T-helper 1 cell treated with Interleukin-12 subunit alpha and Interleukin-12 subunit beta and Interleukin-4 antibody, amounts not matched to agents 30 ng/mL and 1 ng/mL, for 36 hours (primary cell): Measurements from ENCODE around the gene ZNF410. TPM values are rescaled to one million over a fixed set of nuclear protein-coding genes. Genes with fewer than 3 reads are reported as not detected.

ENCODE experiments used
- intact Hi-C: fragments of 100-400 bp; cut with micrococcal nuclease; formaldehyde crosslinking; loops from one replicate; pipeline ENCODE4 v1.15.1; 2024
- total RNA-seq: library from RNA; stranded (reverse); gene quantifications from 2 replicates; pipeline ENCODE4 v1.2.3, GENCODE V29; 2022

ZNF410 gene
- total RNA-seq, 1 donor from 2014 or later: 58.4 TPM

DNA sequence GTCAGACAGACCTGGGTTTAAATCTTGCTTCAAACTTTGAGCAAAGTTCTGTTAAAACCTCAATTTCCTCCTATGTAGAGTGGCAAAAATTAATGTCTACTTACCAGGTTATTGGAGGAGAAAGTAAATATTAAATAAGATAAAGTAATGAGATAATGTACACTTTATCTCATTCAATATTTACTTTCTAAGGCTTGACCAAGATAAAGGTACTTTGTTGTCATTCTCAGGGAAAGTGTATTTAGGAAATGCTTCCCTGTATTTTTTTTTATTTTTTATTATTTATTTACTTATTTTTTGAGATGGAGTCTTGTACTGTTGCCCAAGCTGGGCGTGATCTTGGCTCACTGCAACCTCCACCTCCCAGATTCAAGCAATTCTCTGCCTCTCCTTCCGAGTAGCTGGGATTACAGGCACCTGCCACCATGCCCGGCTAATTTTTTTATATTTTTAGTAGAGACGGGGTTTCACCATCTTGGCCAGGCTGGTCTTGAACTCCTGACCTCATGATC, 58.6 kb downstream of the ZNF410 start:
- intact Hi-C loops: no loop called here

DNA sequence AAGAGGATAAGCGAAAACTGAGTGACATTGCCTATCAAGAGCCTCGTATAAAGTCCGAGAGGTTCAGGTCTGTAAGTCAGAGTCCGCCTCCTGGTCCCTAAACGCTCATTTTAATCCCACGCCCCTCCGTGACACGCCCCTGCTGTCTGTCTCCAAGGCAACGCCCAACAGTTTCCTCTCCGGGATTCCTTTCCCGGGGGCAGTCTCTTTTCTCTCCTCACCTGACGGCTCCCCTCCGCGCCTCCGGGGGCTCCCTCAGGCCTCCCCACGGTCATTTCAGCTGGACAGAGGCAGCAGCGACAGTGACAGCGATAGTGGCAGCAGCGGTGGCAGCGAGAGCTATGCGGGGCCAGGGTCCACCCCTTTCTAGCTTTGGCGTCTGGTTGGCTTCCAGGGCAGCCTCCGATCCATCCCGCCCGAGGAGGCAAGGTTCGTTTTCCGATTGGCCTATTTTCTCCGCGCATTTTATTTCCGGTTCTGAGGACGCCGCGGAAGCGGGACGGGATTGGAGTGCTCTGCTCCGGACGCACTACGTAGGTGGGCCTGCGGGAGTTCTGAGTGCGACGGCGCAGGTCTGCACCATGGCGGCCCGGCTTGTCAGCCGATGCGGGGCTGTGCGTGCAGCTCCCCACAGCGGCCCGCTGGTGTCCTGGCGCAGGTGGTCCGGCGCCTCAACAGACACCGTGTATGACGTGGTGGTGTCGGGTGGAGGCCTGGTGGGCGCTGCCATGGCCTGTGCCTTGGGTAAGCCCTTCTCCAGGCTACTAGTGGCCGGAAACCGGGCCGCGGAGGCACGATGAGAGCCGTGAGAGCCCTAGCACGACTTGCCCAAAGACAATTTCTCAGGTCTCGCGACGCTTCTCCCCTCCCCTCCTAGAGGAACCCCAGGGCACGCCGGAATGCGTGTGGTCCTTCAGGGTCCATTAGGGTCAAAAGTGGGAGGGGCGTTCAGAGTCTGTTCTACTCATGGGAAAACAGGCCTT, 63.4 kb downstream of the ZNF410 start, which contains the start of the genes COQ6 and FAM161B:
Gene COQ6 (plus strand): TSS at position 551 of the 983 bp plus-strand sequence. CDS start 31 bp downstream, at position 582.
Gene FAM161B (minus strand): TSS at position 343 of the 983 bp plus-strand sequence. CDS start 68 bp downstream, at position 275.
- intact Hi-C loops: loop anchor here (1.0 to 5.0 kb wide), 13 partner anchors 64 to 813 kb away; partner anchors contain the start of genes ACOT2, ALDH6A1, BBOF1 and DNAL1

DNA sequence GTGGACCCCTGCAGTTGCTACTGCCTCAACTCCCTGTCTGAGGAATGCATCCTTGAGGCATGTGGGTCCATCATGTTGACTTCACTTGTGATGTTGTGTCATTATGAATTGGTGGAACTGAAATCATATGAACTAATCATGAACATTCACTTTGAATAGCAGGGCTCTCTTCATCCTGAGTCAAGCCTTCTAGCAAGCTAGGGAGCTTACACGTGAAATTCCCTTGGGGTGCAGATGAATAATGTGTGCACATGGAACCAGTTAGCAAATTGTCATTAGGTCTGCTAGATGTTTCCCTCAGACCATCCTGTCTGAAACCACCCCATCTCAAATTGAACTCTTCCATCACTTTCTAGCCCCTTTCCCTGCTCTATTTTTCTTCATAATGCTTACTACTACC, 67.1 kb downstream of the ZNF410 start:
- intact Hi-C loops: loop anchor here (5.0 kb wide), 2 partner anchors 84 to 321 kb away; no protein-coding TSS in a partner anchor

- intact Hi-C loops: no loop called here
These were observed 69.0 kb downstream of the ZNF410 start for GRCh38 chr14:73955674-73956073.

- intact Hi-C loops: no loop called here
These were observed 71.9 kb downstream of the ZNF410 start for GRCh38 chr14:73958591-73958990.

DNA sequence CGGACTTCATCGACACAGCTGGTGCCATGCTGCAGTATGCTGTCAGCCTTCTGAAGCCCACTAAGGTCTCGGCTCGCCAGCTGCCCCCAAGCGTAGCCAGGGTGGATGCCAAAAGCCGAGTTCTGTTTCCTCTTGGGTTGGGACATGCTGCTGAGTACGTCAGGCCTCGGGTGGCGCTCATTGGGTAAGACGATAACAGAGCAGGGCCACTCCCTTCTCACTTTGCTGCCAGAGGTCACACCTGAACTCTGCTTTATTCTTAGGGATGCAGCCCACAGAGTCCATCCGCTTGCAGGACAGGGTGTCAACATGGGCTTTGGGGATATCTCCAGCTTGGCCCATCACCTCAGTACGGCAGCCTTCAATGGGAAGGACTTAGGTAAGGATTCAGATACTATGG, 74.5 kb downstream of the ZNF410 start:
- intact Hi-C loops: no loop called here

GRCh38 chr14:73965216-73965615, 78.6 kb downstream of the ZNF410 start:
- intact Hi-C loops: no loop called here

DNA sequence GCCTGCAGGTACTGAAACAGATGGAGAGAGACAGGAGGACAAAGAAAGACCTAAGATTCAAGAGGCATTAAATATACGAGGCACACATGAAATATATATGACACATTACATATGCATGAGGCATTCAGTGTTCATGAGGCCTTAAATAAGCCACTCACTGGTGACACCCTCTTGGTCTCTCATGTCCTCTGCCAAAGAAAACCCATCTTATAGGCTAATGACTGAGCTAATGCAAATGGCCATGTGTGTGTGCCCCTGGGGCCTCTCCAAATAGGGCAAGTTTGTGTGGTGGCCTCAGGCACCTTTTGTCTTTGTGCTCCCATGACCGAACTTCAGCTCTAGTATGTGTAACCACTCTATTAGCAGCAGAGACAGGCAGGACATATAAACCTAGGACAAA, 82.2 kb downstream of the ZNF410 start:
- intact Hi-C loops: no loop called here

GRCh38 chr14:73973497-73973896, 86.8 kb downstream of the ZNF410 start:
- intact Hi-C loops: no loop called here

DNA sequence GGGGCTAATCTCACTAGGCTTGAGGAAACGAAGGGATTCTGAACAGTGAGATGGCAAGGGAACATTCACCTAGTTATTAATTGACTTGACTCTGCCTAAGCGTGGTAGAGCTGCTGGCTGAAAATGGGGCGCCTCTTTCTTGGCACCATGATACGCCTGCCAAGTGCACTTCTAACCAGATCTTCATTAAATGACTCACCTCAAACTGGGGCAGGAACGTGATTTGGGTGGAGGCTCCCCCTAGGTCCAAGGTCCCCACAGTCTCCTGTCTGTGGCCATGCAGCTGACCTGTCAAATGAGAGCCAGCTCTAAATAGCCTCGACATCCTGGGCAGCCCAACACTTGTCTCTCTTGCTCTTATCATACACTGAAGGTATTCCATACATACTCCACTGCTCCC, 89.5 kb downstream of the ZNF410 start:
- intact Hi-C loops: no loop called here

DNA sequence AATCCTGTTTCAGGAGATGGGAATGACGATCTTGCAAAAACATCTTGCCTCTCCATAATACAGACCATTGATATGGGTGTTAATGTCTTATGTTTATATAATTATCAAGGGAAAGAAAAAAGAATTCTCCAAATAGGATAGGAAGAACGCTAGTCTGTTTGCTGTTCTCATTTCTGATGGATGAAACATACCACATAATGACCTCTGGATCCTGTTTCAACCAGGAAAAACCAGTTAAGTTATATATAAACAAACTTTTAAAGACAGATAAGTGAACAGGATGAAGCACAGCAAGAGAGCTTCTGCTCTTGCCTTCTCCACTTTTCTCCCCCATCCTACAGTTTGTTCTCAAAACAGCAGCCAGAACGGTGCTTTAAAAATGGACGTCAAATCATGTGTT, 91.2 kb downstream of the ZNF410 start:
- intact Hi-C loops: no loop called here

Other genes with a start within 250 kb of the ZNF410 start
- gene DNAL1, start 241.9 kb upstream of the ZNF410 start, total RNA-seq: 6.6 and 7.2 TPM in 2 replicates
- 18.1 and 20.3 TPM in 2 replicates for gene PNMA1, start 172.5 kb upstream of the ZNF410 start, total RNA-seq
- gene PTGR2, start 35.0 kb upstream of the ZNF410 start, total RNA-seq: 0.61 and 0.71 TPM in 2 replicates
- 1.3 and 1.4 TPM in 2 replicates for gene FAM161B, start 63.2 kb downstream of the ZNF410 start, total RNA-seq
- 17.7 and 20.0 TPM in 2 replicates for gene COQ6, start 63.4 kb downstream of the ZNF410 start, total RNA-seq
- gene ENTPD5, start 132.4 kb downstream of the ZNF410 start, total RNA-seq: 9.1 and 9.7 TPM in 2 replicates
- 1.0 and 1.1 TPM in 2 replicates for gene BBOF1, start 132.5 kb downstream of the ZNF410 start, total RNA-seq
- 10.8 and 11.8 TPM in 2 replicates for gene ALDH6A1, start 197.6 kb downstream of the ZNF410 start, total RNA-seq
- gene LIN52, start 198.1 kb downstream of the ZNF410 start, total RNA-seq: 17.2 and 18.1 TPM in 2 replicates